NOMO-1 treated with dmso at 0.1 percent for 144 hours (cell line): ENCODE measurements around the gene FAM32A.

ENCODE experiments used
- DNase-seq: peaks from one replicate; lab custom pipeline; 2025; ENCODE audit not compliant: unreplicated experiment; lab: John Stamatoyannopoulos, UW

FAM32A gene

GRCh38 chr19:16222806-16223205, 37.6 kb downstream of the FAM32A start:
- no peak for DNase-seq

GRCh38 chr19:16223746-16224145, 38.5 kb downstream of the FAM32A start:
- no peak for DNase-seq

- no peak for DNase-seq
Observed at GRCh38 chr19:16224293-16225045, 39.3 kb downstream of the FAM32A start.

GRCh38 chr19:16225279-16226183, 40.3 kb downstream of the FAM32A start:
- DNase-seq: no peak

GRCh38 chr19:16226184-16226591, 41.0 kb downstream of the FAM32A start:
- DNase-seq: no peak

- DNase-seq: no peak
Observed at GRCh38 chr19:16226878-16227836, 41.9 kb downstream of the FAM32A start.

- no peak for DNase-seq
Observed at GRCh38 chr19:16227837-16228636, 42.8 kb downstream of the FAM32A start.

GRCh38 chr19:16228637-16229321, 43.6 kb downstream of the FAM32A start:
- no peak for DNase-seq

GRCh38 chr19:16229322-16229641, 44.1 kb downstream of the FAM32A start:
- DNase-seq: no peak

- no peak for DNase-seq
Observed at GRCh38 chr19:16232127-16232526, 46.9 kb downstream of the FAM32A start.

GRCh38 chr19:16232568-16232967, 47.4 kb downstream of the FAM32A start:
- no peak for DNase-seq

GRCh38 chr19:16233081-16233776, 48.0 kb downstream of the FAM32A start:
- DNase-seq: no peak

GRCh38 chr19:16233836-16234551, 48.8 kb downstream of the FAM32A start:
- DNase-seq: no peak

- DNase-seq: no peak
Observed at GRCh38 chr19:16234552-16235445, 49.6 kb downstream of the FAM32A start.

GRCh38 chr19:16235811-16236652, 50.8 kb downstream of the FAM32A start:
- no peak for DNase-seq
